ENCODE results near the gene C1orf167.

Gene C1orf167

GRCh38 chr1:11765661-11766428, 3.9 kb downstream of the C1orf167 start:
- DNase-seq = no peak

GRCh38 chr1:11766429-11766776, 4.4 kb downstream of the C1orf167 start:
- no peak for DNase-seq

- DNase-seq = no peak
Measured at GRCh38 chr1:11767922-11768704, 6.1 kb downstream of the C1orf167 start.

GRCh38 chr1:11768821-11769220, 6.8 kb downstream of the C1orf167 start:
- DNase-seq = no peak

GRCh38 chr1:11769274-11769673, 7.3 kb downstream of the C1orf167 start:
- DNase-seq = no peak

GRCh38 chr1:11770011-11770410, 8.0 kb downstream of the C1orf167 start:
- DNase-seq = no peak

GRCh38 chr1:11771481-11772043, 9.6 kb downstream of the C1orf167 start:
- no peak for DNase-seq

GRCh38 chr1:11772458-11772857, 10.5 kb downstream of the C1orf167 start:
- peak; percentile 46 for DNase-seq

GRCh38 chr1:11774753-11775152, 12.8 kb downstream of the C1orf167 start:
- DNase-seq = no peak

GRCh38 chr1:11777658-11778322, 15.8 kb downstream of the C1orf167 start:
- DNase-seq = no peak

- no peak for DNase-seq
Measured at GRCh38 chr1:11778336-11778735, 16.3 kb downstream of the C1orf167 start.

- DNase-seq = no peak
Measured at GRCh38 chr1:11778844-11779623, 17.0 kb downstream of the C1orf167 start.

- no peak for DNase-seq
Measured at GRCh38 chr1:11779715-11780379, 17.9 kb downstream of the C1orf167 start.

- DNase-seq = no peak
Measured at GRCh38 chr1:11780380-11781147, 18.6 kb downstream of the C1orf167 start.

GRCh38 chr1:11781297-11781696, 19.3 kb downstream of the C1orf167 start:
- no peak for DNase-seq

- no peak for DNase-seq
Measured at GRCh38 chr1:11782127-11782708, 20.2 kb downstream of the C1orf167 start.

GRCh38 chr1:11783556-11783955, 21.6 kb downstream of the C1orf167 start:
- DNase-seq = no peak

GRCh38 chr1:11784256-11784992, 22.4 kb downstream of the C1orf167 start:
- no peak for DNase-seq

GRCh38 chr1:11784993-11785769, 23.2 kb downstream of the C1orf167 start:
- peak; percentile 67 for DNase-seq
